Pancreas (tissue), 10 donors: Measurements from ENCODE around the gene B4GALT5. TPM values are rescaled to one million over a fixed set of nuclear protein-coding genes. Genes with fewer than 3 reads are reported as not detected.
"Not testable (repeated sequence)": the region's sequence is repeated elsewhere in the genome, so short reads cannot be mapped to it uniquely, and the experiment has no call there.

Experiments
- ATAC-seq, 4 donors: fragments of 200-7000 bp; cut with Tn5 transposase; one replicate each; pipeline versions ENCODE4 v1.8.0 to v1.9.1; 2020; ENCODE audit warnings: mild to moderate bottlenecking in 4 of 4, moderate library complexity in 4 of 4
- DNase-seq, 6 donors: peaks; one replicate each; pipeline ENCODE4 v3.0.0-alpha.2; 2020
- FAIRE-seq: peaks from 2 replicates; lab custom pipeline; 2012; peaks lifted over from hg19 to GRCh38; lab: Jason Lieb, UNC
- H3K27ac ChIP-seq, 4 donors: fragments of 200-600 bp; sonication (generic); 1 replicate in 3 of 4; 2 replicates in 1 of 4; pipeline versions ENCODE4 v1.5.0 to v1.8.0; 2020
- H3K27me3 ChIP-seq, 4 donors: fragments of 200-600 bp; one replicate each; pipeline ENCODE4 v1.8.0; 2021
- H3K36me3 ChIP-seq, 3 donors: fragments of 200-600 bp; sonication (generic) in 1 of 3; one replicate each; pipeline versions ENCODE4 v1.5.0 to v1.8.0; 2020 to 2021
- H3K4me1 ChIP-seq, 3 donors: fragments of 200-600 bp; one replicate each; pipeline ENCODE4 v1.8.0; 2021
- H3K4me3 ChIP-seq, 4 donors: fragments of 200-600 bp; sonication (generic) in 2 of 4; one replicate each; pipeline versions ENCODE4 v1.5.0 to v1.8.0; 2020 to 2021
- H3K9me3 ChIP-seq, 4 donors: fragments of 200-600 bp; one replicate each; pipeline ENCODE4 v1.8.0; 2021
- CTCF ChIP-seq, 4 donors: fragments of 200-600 bp; sonication (generic) in 3 of 4; IDR thresholded peaks; one replicate each; pipeline versions ENCODE4 v1.5.0 to v1.8.0; 2021; ENCODE audit warnings: antibody characterized with exemption in 4 of 4
- WGBS, 2 donors: extraction: QIAGEN DNeasy Blood & Tissue Kit; methylation state at CpG; one replicate each; pipeline ENCODE4 v1.1.7; 2013; 5-methylcytosine and 5-hydroxymethylcytosine counted together
- intact Hi-C, 3 donors: fragments of 100-400 bp; cut with DNase I; formaldehyde crosslinking; loops; one replicate each; pipeline versions ENCODE4 v1.11.1 to v1.14.2; 2022
- polyA plus RNA-seq, 2 donors: library from polyadenylated mRNA; stranded (reverse); fragments of 200-250 nt; gene quantifications; one replicate each; pipeline ENCODE4 v1.2.3, GENCODE V29; 2013
- total RNA-seq, 6 donors: library from RNA; stranded (reverse); fragmentation: NEBNext Ultra II Directional in 4 of 6; extraction: Animal tissue kit (Norgen Biotek cat#: 25700) in 4 of 6; gene quantifications; one replicate each; pipeline versions ENCODE4 v1.2.1 to v1.2.4, GENCODE V29; 2021 to 2023
- donor health status: healthy with polysubstance abuse.
- donor health status: DM: no; HTN: no; CAD: no; lungs with moderate emphysema.
- donor health status: DM: no; HTN: no; CAD: no.
- donor health status: control.
- donor health status: control.
- donor health status: Bipolar disorder and iron deficiency.
- donor health status: DM: yes; HTN: yes; CAD: no.
- donor health status: DM: no; HTN: no; CAD: no.
- donor health status: DM: no; HTN: no; CAD: no.
- donor health status: DM: yes; HTN: yes; CAD: no.

Gene B4GALT5
- total and polyA plus RNA-seq, 8 donors: 5.1 to 28.2 (median 8.8) TPM

GRCh38 chr20:49631061-49631716 is 82.5 kb downstream of the B4GALT5 start:
- Histone ChIP-seq H3K27me3 (no peaks in the 10 kb centered on the region), H3K27ac (peak overlapping the region in 2 of 4 donors; percentile 23 to 47), H3K9me3 (no peaks in the 10 kb centered on the region), H3K4me3 (no peak overlapping the region), H3K36me3 (peaks cover 0 to 6% (median 4%) of the 10 kb centered on the region in 3 donors), H3K4me1 (no peaks in the 10 kb centered on the region)
- no peak for FAIRE-seq
- DNase-seq: no peak
- 43 to 44% methylated on average over 9 of the region's 9 CpGs for WGBS, 2 donors
- intact Hi-C loops: no loop called here
- no peak for TF ChIP-seq CTCF (IDR thresholded peaks at IDR 0.05)
- ATAC-seq: peak in 3 of 4 donors; percentile 69 to 82 (median 76)

GRCh38 chr20:49630396-49630951 is 83.2 kb downstream of the B4GALT5 start:
- no peaks in the 10 kb centered on the region for H3K9me3 ChIP-seq
- WGBS, 2 donors: 78 to 86% methylated on average over 10 of the region's 10 CpGs
- no peaks in the 10 kb centered on the region for H3K4me1 ChIP-seq
- no peak for TF ChIP-seq CTCF (IDR thresholded peaks at IDR 0.05)
- H3K27me3 ChIP-seq: no peaks in the 10 kb centered on the region
- intact Hi-C loops: no loop called here
- no peak for FAIRE-seq
- H3K4me3 ChIP-seq: no peak overlapping the region
- DNase-seq: no peak
- no peaks in the 10 kb centered on the region for H3K36me3 ChIP-seq
- ATAC-seq: no peak
- peak overlapping the region in 2 of 4 donors; percentile 23 to 47 for H3K27ac ChIP-seq

- no peak overlapping the region for H3K4me3 ChIP-seq
- no peaks in the 10 kb centered on the region for H3K9me3 ChIP-seq
- no peaks in the 10 kb centered on the region for H3K4me1 ChIP-seq
- ATAC-seq: no peak
- FAIRE-seq: no peak
- DNase-seq: no peak
- 96% methylated on average over 1 of the region's 1 CpG for WGBS, 2 donors
- TF ChIP-seq CTCF (IDR thresholded peaks at IDR 0.05): no peak
- H3K27me3 ChIP-seq: no peaks in the 10 kb centered on the region
- no peaks in the 10 kb centered on the region for H3K36me3 ChIP-seq
- intact Hi-C loops: no loop called here
- no peak overlapping the region for H3K27ac ChIP-seq
These were observed 84.1 kb downstream of the B4GALT5 start for GRCh38 chr20:49629606-49630005.

- H3K27me3 ChIP-seq, intact Hi-C loops, H3K4me3 ChIP-seq, ATAC-seq, H3K4me1 ChIP-seq, H3K36me3 ChIP-seq, DNase-seq, FAIRE-seq, H3K27ac ChIP-seq, H3K9me3 ChIP-seq: not testable (repeated sequence)
- 88 to 91% methylated on average over 3 of the region's 3 CpGs for WGBS, 2 donors
These were observed 85.4 kb downstream of the B4GALT5 start for GRCh38 chr20:49628280-49628679.

- Histone ChIP-seq H3K4me1 (no peaks in the 10 kb centered on the region), H3K27ac (no peak overlapping the region), H3K27me3 (no peaks in the 10 kb centered on the region), H3K4me3 (no peak overlapping the region), H3K9me3 (no peaks in the 10 kb centered on the region), H3K36me3 (no peaks in the 10 kb centered on the region)
- FAIRE-seq (no peak), DNase-seq (no peak), ATAC-seq (no peak)
- intact Hi-C loops: no loop called here
- WGBS, 2 donors: 82 to 89% methylated on average over 6 of the region's 6 CpGs
- no peak for TF ChIP-seq CTCF (IDR thresholded peaks at IDR 0.05)
These were observed 86.3 kb downstream of the B4GALT5 start for GRCh38 chr20:49627329-49627761.

- DNase-seq, H3K9me3 ChIP-seq, ATAC-seq, FAIRE-seq, H3K4me3 ChIP-seq, H3K4me1 ChIP-seq, H3K36me3 ChIP-seq, H3K27me3 ChIP-seq, intact Hi-C loops, H3K27ac ChIP-seq: not testable (repeated sequence)
- WGBS, 2 donors: 86 to 95% methylated on average over 10 of the region's 10 CpGs
These were observed 88.7 kb downstream of the B4GALT5 start for GRCh38 chr20:49624988-49625387.
